ENCODE results near the gene RPL36. TPM values are rescaled to one million over a fixed set of nuclear protein-coding genes. Genes with fewer than 3 reads are reported as not detected.

The RPL36 gene
- total and polyA plus RNA-seq, 4 donors, result 47.2 to 556 (median 321) TPM

DNA sequence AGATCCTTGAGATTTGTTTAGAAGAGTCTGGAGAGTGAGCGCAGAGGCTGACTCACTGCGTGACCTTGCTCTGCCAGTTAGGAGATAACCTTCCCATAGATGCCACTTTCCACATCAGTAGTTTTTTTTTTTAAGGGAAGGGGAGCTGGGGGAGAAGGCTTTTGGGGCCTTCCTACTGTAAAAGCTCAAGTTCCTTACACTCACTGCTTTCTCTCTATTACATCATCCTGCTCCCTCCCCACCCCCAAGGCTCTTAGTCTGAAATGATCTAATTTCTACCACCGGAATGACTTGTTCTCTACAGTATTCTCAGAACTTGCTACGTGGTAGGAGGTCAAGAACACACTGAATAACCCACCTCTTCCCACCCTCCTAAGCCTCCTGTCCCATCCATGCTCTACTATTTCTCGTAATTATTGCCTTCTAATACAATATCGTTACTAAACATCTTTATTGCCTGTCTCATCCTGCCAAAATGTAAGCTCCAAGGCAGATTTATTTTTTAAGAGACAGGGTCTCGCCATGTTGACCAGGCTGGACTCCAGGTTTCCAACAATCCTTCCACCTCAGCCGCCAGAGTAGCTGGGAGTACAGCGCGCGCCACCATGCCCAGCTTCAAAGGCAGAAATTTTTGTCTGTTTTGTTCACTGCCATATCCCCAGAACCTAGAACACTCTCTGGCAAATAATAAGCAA is 28.6 kb downstream of the RPL36 start:
- no peaks in the 10 kb centered on the region for H3K9me3 ChIP-seq (ENCODE audit: control insufficient read depth in 4 of 4, low read length in 3 of 4)
- peaks cover 0 to 6% (median 1%) of the 10 kb centered on the region in 4 donors for H3K36me3 ChIP-seq (ENCODE audit: control insufficient read depth in 4 of 4, insufficient read depth in 3 of 4, low read depth in 1 of 4, low read length in 3 of 4)
- peak overlapping the region; percentile 14 to 94 for H3K27ac ChIP-seq (ENCODE audit: low read depth in 1 of 2, low read length in 2 of 2)
- WGBS, result 30% methylated on average over 11 of the region's 11 CpGs
- peak overlapping the region; percentile 89 to 98 for H3K9ac ChIP-seq (ENCODE audit: low read depth in 1 of 2, low read length in 2 of 2)
- no peaks in the 10 kb centered on the region for H3K27me3 ChIP-seq (ENCODE audit: control insufficient read depth in 4 of 4, insufficient read depth in 4 of 4, low read length in 3 of 4)
- TF ChIP-seq RXRA (IDR thresholded peaks at IDR 0.05), result no peak
- TF ChIP-seq, protein P1, sequence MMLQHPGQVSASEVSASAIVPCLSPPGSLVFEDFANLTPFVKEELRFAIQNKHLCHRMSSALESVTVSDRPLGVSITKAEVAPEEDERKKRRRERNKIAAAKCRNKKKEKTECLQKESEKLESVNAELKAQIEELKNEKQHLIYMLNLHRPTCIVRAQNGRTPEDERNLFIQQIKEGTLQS (IDR thresholded peaks at IDR 0.05), result peak; percentile 21
- peak in 1 of 2 donors; percentile 23 for TF ChIP-seq GABPA (IDR thresholded peaks at IDR 0.05 in 1 of 2, conservative IDR thresholded peaks at IDR 0.05 in 1 of 2)
- H3K4me3 ChIP-seq (ENCODE audit: low read depth in 1 of 3, low read length in 3 of 3), result peak overlapping the region; percentile 81 to 96 (median 90)
- H3K4me1 ChIP-seq (ENCODE audit: control insufficient read depth in 4 of 4, insufficient read depth in 4 of 4, low read length in 3 of 4), result peaks cover 3 to 34% (median 29%) of the 10 kb centered on the region in 4 donors
- no peak for DNase-seq (ENCODE audit: low spot score)

DNA sequence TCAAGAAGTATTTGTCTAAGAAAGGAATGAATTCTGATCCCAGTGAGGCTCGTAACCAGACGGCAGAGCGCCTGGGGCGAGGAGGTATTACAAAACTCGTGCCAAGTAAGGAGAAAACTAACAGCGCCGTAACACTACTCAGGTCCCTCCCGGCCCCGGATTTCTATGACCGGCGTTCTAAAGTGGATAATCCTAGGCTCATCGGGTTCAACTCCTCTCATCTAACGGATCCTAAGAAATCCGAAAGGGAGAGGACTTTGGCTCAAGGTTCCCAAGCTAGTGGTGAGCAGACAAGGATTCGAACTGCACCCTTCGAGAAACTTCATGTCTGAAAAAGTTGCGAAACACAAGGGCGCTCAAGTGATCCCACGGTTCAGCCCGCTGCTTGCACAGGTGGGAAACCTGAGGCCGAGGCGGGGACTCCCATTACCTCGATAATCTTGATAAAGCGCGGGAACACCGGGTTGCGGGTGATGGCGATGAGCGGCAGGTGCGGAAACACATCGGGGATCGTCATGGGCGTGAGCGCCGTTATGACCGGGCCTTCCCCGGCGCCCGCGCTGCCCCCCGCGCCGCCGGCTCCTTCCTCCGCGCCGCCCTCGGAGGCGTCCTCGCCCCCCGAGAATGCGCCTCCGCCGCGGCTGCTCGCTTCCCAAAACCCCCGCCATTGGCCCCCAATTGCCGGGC is 29.3 kb downstream of the RPL36 start:
- peak overlapping the region; percentile 94 to 98 for H3K27ac ChIP-seq (ENCODE audit: low read depth in 1 of 2, low read length in 2 of 2)
- WGBS, result under 1% methylated on average over 58 of the region's 58 CpGs
- no peaks in the 10 kb centered on the region for H3K27me3 ChIP-seq (ENCODE audit: control insufficient read depth in 4 of 4, insufficient read depth in 4 of 4, low read length in 3 of 4)
- H3K4me1 ChIP-seq (ENCODE audit: control insufficient read depth in 4 of 4, insufficient read depth in 4 of 4, low read length in 3 of 4), result peaks cover 3 to 27% (median 24%) of the 10 kb centered on the region in 4 donors
- H3K4me3 ChIP-seq (ENCODE audit: low read depth in 1 of 3, low read length in 3 of 3), result peak overlapping the region; percentile 81 to 96 (median 90)
- DNase-seq (ENCODE audit: low spot score), result no peak
- TF ChIP-seq JUND (IDR thresholded peaks at IDR 0.05) (no peak), RXRA (IDR thresholded peaks at IDR 0.05) (no peak), EGR1 (IDR thresholded peaks at IDR 0.05; ENCODE audit: low read depth in 2 of 2) (no peak), HNF4G (IDR thresholded peaks at IDR 0.05) (no peak), FOXA2 (IDR thresholded peaks at IDR 0.05) (no peak), RAD21 (IDR thresholded peaks at IDR 0.05) (no peak), NR2F2 (IDR thresholded peaks at IDR 0.05) (no peak)
- TF ChIP-seq, protein P1 (IDR thresholded peaks at IDR 0.05), result no peak
- TF ChIP-seq, protein P2, sequence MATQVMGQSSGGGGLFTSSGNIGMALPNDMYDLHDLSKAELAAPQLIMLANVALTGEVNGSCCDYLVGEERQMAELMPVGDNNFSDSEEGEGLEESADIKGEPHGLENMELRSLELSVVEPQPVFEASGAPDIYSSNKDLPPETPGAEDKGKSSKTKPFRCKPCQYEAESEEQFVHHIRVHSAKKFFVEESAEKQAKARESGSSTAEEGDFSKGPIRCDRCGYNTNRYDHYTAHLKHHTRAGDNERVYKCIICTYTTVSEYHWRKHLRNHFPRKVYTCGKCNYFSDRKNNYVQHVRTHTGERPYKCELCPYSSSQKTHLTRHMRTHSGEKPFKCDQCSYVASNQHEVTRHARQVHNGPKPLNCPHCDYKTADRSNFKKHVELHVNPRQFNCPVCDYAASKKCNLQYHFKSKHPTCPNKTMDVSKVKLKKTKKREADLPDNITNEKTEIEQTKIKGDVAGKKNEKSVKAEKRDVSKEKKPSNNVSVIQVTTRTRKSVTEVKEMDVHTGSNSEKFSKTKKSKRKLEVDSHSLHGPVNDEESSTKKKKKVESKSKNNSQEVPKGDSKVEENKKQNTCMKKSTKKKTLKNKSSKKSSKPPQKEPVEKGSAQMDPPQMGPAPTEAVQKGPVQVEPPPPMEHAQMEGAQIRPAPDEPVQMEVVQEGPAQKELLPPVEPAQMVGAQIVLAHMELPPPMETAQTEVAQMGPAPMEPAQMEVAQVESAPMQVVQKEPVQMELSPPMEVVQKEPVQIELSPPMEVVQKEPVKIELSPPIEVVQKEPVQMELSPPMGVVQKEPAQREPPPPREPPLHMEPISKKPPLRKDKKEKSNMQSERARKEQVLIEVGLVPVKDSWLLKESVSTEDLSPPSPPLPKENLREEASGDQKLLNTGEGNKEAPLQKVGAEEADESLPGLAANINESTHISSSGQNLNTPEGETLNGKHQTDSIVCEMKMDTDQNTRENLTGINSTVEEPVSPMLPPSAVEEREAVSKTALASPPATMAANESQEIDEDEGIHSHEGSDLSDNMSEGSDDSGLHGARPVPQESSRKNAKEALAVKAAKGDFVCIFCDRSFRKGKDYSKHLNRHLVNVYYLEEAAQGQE (IDR thresholded peaks at IDR 0.05), result no peak
- H3K9ac ChIP-seq (ENCODE audit: low read depth in 1 of 2, low read length in 2 of 2), result peak overlapping the region; percentile 89 to 98
- H3K36me3 ChIP-seq (ENCODE audit: control insufficient read depth in 4 of 4, insufficient read depth in 3 of 4, low read depth in 1 of 4, low read length in 3 of 4), result peaks cover 0 to 4% (median 0%) of the 10 kb centered on the region in 4 donors
- no peaks in the 10 kb centered on the region for H3K9me3 ChIP-seq (ENCODE audit: control insufficient read depth in 4 of 4, low read length in 3 of 4)
